WI38 (cell line): ENCODE results near the gene FIG4.

Experiments used
- H3K4me3 ChIP-seq: 2 replicates; pipeline ENCODE4 v1.5.1; 2011; ENCODE audit warnings: low read depth, mild to moderate bottlenecking, control low read depth, low read length
- CTCF ChIP-seq: IDR thresholded peaks from 2 replicates; pipeline ENCODE4 v1.5.1; 2012; ENCODE audit warnings: low read depth, mild to moderate bottlenecking, control low read depth, low read length

Gene FIG4

GRCh38 chr6:109807881-109808280, 116.8 kb downstream of the FIG4 start:
- H3K4me3 ChIP-seq = no peak overlapping the region
- TF ChIP-seq CTCF = no peak

GRCh38 chr6:109808837-109809236, 117.7 kb downstream of the FIG4 start:
- no peak overlapping the region for H3K4me3 ChIP-seq
- no peak for TF ChIP-seq CTCF

GRCh38 chr6:109815054-109815453, 124.0 kb downstream of the FIG4 start:
- no peak overlapping the region for H3K4me3 ChIP-seq
- TF ChIP-seq CTCF = no peak

GRCh38 chr6:109816452-109817374, 125.6 kb downstream of the FIG4 start:
- TF ChIP-seq CTCF = no peak
- H3K4me3 ChIP-seq = no peak overlapping the region

GRCh38 chr6:109820706-109821350, 129.7 kb downstream of the FIG4 start:
- H3K4me3 ChIP-seq = no peak overlapping the region
- no peak for TF ChIP-seq CTCF

- no peak overlapping the region for H3K4me3 ChIP-seq
- TF ChIP-seq CTCF = no peak
These were observed 130.3 kb downstream of the FIG4 start for GRCh38 chr6:109821428-109821827.

- no peak overlapping the region for H3K4me3 ChIP-seq
- TF ChIP-seq CTCF = no peak
These were observed 133.0 kb downstream of the FIG4 start for GRCh38 chr6:109824105-109824504.
